Fibroblast of skin of left biceps (primary cell): ENCODE data around the gene MRPL37.
"Not testable (repeated sequence)": the region's sequence is repeated elsewhere in the genome, so short reads cannot be mapped to it uniquely, and the experiment has no call there.

ENCODE experiments used
- DNase-seq, 2 experiments: peaks; one replicate each; pipeline ENCODE4 v3.0.0-alpha.2; 2013; ENCODE audit warnings: low read depth in 2 of 2

The MRPL37 gene

GRCh38 chr1:54220004-54220811 lies 20.2 kb downstream of the MRPL37 start:
- no peak for DNase-seq

- no peak for DNase-seq
These were observed 21.3 kb downstream of the MRPL37 start for GRCh38 chr1:54221113-54221834.

DNA sequence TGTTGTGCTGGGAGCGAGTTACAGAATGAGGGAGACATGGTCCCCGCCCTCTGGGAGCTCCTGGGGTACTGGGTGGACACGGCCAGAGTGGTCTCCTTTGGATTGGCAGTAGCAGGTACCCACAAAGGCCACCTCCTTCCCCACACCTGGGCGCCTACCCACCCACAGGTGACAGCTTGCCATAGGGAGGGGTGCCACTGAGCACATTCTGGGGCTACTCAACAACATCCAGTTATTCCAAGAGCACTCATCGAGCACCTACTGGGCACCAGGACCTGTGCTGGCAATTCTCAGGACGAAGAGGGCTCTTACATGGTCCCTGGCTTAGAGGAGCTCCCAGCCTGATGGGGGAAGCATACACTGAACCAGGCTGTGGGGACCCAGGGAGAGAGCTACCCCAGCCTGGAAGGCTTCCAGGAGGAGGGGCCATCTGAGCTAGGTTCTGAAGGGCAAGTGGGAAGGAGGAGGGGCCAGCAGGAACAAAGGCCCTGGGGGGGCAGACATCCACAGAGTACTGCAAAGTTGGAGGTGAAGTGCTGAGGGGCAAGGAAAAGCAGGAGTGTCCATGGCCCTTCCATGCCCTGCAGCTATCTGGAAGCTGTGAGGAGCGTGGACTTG lies 22.0 kb downstream of the MRPL37 start:
- no peak for DNase-seq

DNA sequence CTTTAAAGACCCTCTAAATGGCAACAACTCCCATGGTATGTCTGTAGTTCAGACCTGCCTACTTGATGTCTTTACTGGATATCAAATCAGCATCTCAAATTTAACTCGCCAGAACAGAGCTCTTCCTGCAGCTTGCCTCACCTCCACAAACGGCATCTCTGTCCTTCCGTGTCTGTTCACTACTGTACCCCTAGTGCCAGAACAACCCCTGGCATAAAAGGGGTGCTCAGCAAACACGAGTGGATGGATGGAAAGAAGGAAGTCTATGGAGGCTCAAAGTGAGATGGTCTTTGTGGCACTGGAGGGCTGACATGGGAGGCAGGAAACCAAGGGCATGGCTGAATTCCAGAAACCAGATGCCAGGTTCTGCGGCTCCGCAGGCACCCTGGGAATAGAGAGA lies 22.7 kb downstream of the MRPL37 start:
- no peak for DNase-seq

- no peak for DNase-seq
These were observed 23.7 kb downstream of the MRPL37 start for GRCh38 chr1:54223441-54224202.

DNA sequence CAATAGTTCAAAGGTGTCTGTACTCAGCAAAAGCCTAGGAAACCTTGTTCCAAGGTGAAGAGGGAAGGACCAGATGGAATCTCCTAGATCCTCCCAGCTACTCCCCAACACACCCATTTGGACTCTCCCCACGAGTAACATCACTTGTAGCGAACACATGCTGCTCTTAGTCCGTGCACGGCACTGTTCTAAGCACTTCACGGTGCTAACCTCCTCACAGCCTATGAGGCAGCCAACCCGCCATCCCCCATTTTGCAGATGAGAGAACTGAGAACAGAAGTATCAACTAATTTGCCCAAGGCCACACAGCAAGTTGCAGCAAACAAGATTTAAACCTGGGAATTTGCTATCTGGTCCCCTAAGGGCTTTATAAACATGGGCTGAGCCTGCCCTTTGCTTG lies 24.3 kb downstream of the MRPL37 start:
- no peak for DNase-seq

DNA sequence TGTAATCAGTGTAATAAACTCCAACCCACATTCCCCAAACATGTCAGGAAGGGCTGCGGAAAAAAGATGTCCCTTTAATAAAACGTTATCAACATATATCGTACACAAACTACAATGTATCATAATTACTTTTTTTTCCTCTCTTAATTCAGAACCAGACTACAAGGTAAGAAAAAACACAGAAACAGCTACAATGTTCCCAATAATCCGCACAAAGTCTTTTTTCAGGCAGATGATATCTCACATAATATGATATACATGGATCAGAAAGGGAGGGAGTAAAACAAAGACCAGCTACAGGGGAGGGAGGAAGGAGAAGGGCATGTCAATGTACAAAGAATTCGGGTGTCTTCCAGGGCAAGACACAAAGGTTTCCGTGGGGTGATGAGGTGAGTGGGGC lies 25.4 kb downstream of the MRPL37 start:
- no peak for DNase-seq

- DNase-seq: no peak
These were observed 26.1 kb downstream of the MRPL37 start for GRCh38 chr1:54225986-54226559.

- DNase-seq: no peak
These were observed 27.2 kb downstream of the MRPL37 start for GRCh38 chr1:54227091-54227602.

- no peak for DNase-seq
These were observed 27.9 kb downstream of the MRPL37 start for GRCh38 chr1:54227891-54228310.

DNA sequence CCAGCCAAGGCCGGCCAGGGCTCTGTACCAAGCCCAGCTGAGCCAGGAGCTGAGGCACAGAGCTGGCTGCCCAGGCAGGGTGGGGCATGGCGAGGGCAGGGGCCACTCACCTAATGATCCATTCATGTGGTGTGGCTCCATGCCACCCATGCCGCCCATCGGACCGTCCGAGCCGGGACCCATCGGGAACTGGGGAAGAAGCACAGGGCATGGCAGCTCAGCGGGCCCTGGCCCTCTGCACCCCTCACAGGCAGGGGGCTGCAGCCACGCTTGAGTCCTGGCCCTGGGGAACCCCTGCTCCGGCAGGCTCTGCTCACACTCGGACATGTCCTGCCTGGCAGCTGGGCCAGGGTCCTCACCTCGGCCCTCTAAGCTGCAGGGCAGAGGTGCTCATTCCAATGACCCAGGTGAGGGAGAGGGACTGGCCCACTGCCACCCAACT lies 28.7 kb downstream of the MRPL37 start:
- DNase-seq: no peak

DNA sequence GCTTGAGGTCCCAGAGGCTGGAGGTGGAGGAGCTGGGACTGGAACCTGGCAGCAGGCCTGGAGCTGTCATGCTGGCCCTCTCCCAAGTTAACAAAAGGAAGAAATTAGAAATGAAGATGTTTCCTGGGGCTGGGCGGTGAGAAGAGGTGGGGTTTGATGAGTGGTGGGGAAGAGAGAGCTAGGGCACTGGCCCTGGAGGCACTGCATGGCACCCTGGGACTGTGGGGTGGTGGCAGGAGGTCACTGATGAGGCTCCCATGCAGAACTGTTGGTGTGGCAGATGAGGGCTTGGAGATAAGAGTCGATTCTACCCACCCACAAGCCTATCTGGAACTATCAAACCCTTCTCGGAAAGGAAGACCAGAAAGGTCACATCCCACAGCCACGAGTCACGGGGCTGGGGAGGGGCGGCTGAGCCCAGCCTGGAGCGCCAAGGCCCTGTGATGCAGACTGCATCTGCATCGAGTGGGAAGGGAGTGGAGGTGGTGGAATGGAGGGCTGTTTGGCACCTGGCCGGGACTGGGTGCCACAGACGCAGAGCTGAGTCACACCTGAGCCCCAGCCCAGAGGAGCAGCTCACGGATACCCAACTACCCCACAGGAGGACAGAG lies 29.4 kb downstream of the MRPL37 start:
- peak; percentile 37 to 53 for DNase-seq

- no peak for DNase-seq
These were observed 30.8 kb downstream of the MRPL37 start for GRCh38 chr1:54230507-54231339.

- not testable (repeated sequence) for DNase-seq
These were observed 33.2 kb downstream of the MRPL37 start for GRCh38 chr1:54233196-54233595.

DNA sequence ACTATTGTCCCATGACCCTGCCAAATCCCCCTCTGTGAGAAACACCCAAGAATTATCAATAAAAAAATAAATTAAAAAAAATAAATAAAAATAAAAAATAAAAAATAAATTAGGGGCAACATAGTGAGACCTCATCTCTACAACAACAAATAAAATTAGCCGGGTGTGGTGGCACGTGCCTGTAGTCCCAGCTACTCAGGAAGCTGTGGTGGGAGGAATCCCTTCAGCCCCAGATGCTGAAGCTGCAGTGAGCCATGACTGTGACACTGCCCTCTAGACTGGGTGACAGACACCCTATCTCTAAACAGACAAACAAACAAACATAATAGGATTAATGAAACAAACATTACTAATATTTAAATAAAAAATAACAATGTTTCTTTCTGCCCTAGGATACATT lies 34.3 kb downstream of the MRPL37 start:
- no peak for DNase-seq

- DNase-seq: no peak
These were observed 37.6 kb downstream of the MRPL37 start for GRCh38 chr1:54237586-54237985.

DNA sequence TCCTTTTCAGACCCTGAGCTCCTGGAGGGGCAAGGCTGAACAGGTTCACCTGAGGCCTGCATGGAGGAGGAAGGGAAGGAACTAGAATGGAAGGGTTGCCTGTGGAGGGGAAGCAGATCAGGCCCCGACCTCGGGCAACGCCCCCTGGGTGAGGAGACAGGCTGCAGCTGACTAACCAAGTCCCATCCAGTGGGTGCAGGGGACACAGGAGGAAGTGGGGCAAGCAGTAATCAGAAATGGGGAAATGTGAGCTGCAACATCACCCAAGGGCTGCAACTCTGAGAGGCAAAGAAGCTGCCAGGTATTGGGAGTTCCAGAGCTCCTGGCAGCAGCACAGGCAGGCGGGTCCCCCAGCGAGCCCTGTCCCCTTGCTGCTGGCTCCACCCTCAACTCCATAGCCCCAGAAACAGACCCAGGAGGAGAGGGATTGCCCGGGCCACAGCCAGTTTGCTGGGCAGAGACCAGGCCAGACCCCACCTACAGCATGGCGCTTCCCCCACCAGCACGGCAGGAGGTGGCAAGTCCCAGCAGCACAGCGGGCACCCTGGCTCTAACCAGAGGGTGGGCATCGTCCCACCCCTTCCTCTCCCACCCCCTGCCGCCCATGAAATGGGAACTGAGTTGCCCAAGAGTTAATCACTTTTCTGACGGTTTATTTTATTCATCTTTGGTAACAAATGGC lies 38.5 kb downstream of the MRPL37 start:
- no peak for DNase-seq

DNA sequence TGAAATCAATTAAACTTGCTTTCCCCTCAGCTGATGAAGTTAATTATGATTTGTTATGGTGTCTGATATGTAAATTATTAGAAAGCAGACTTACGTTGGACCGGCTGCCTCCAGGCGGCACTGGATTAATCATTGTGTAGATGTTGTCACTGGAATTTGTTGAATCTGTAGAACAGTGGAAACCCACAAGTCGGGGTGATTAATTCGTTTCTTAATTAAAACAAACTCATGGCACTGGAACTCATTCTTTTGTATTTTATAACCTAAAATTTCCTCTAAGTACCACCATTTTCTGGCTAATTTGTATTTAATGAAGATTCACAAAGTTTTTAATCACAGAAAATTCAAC lies 39.0 kb downstream of the MRPL37 start:
- no peak for DNase-seq

- DNase-seq: no peak
These were observed 39.7 kb downstream of the MRPL37 start for GRCh38 chr1:54239631-54240031.
